Measurements from ENCODE around the gene CRY2. TPM values are rescaled to one million over a fixed set of nuclear protein-coding genes. Genes with fewer than 3 reads are reported as not detected.
A peak's percentile ranks its signal among the peaks of the same experiment; 100 is the strongest.
"Not testable (repeated sequence)": the region's sequence is repeated elsewhere in the genome, so short reads cannot be mapped to it uniquely, and the experiment has no call there.

The CRY2 gene
- total RNA-seq, 3 donors from 2014 or later: 26.0 to 52.0 (median 28.8) TPM

GRCh38 chr11:45897556-45897955 lies 50.3 kb downstream of the CRY2 start:
- Histone ChIP-seq H3K9me3 (no peaks in the 10 kb centered on the region), H3K4me3 (no peak overlapping the region), H3K4me1 (ENCODE audit: low read depth) (peaks cover 8% of the 10 kb centered on the region), H3K36me3 (ENCODE audit: low read depth) (no peaks in the 10 kb centered on the region)
- ATAC-seq (no peak), DNase-seq (no peak)
- TF ChIP-seq CTCF (IDR thresholded peaks at IDR 0.05): no peak
- intact Hi-C loops (cut with DNase I, micrococcal nuclease): no loop called here

GRCh38 chr11:45899086-45899447 lies 51.8 kb downstream of the CRY2 start:
- no peak for TF ChIP-seq CTCF (IDR thresholded peaks at IDR 0.05)
- DNase-seq (no peak), ATAC-seq (no peak)
- no peak overlapping the region for H3K4me3 ChIP-seq
- no peaks in the 10 kb centered on the region for H3K9me3 ChIP-seq
- no peaks in the 10 kb centered on the region for H3K36me3 ChIP-seq (ENCODE audit: low read depth)
- H3K4me1 ChIP-seq (ENCODE audit: low read depth): peaks cover 8% of the 10 kb centered on the region
- intact Hi-C loops (cut with DNase I, micrococcal nuclease): no loop called here

- H3K36me3 ChIP-seq (ENCODE audit: low read depth): no peaks in the 10 kb centered on the region
- H3K9me3 ChIP-seq: no peaks in the 10 kb centered on the region
- DNase-seq (peak; percentile 68 to 83 (median 78)), ATAC-seq (peak; percentile 77)
- no peak for TF ChIP-seq CTCF (IDR thresholded peaks at IDR 0.05)
- peaks cover 8% of the 10 kb centered on the region for H3K4me1 ChIP-seq (ENCODE audit: low read depth)
- no peak overlapping the region for H3K4me3 ChIP-seq
- intact Hi-C loops (cut with DNase I, micrococcal nuclease): no loop called here
Measured at GRCh38 chr11:45899448-45900174, 52.3 kb downstream of the CRY2 start.

- H3K4me1 ChIP-seq (ENCODE audit: low read depth); H3K36me3 ChIP-seq (ENCODE audit: low read depth); intact Hi-C loops (cut with DNase I, micrococcal nuclease); H3K4me3 ChIP-seq; H3K9me3 ChIP-seq: not testable (repeated sequence)
- DNase-seq (peak in 1 of 3 donors; percentile 45), ATAC-seq (peak; percentile 5)
Measured at GRCh38 chr11:45900175-45900800, 53.0 kb downstream of the CRY2 start.

GRCh38 chr11:45900916-45901617 lies 53.8 kb downstream of the CRY2 start:
- ATAC-seq: no peak
- Histone ChIP-seq H3K4me3 (no peak overlapping the region), H3K9me3 (no peaks in the 10 kb centered on the region), H3K36me3 (ENCODE audit: low read depth) (no peaks in the 10 kb centered on the region), H3K4me1 (ENCODE audit: low read depth) (peaks cover 8% of the 10 kb centered on the region)
- TF ChIP-seq CTCF (IDR thresholded peaks at IDR 0.05): no peak
- DNase-seq: peak in 1 of 3 donors; percentile 45
- intact Hi-C loops (cut with DNase I, micrococcal nuclease): no loop called here

- intact Hi-C loops (cut with DNase I, micrococcal nuclease): no loop called here
- ATAC-seq (no peak), DNase-seq (no peak)
- no peak overlapping the region for H3K4me3 ChIP-seq
- H3K36me3 ChIP-seq (ENCODE audit: low read depth): no peaks in the 10 kb centered on the region
- TF ChIP-seq CTCF (IDR thresholded peaks at IDR 0.05): no peak
- H3K4me1 ChIP-seq (ENCODE audit: low read depth): peaks cover 8% of the 10 kb centered on the region
- no peaks in the 10 kb centered on the region for H3K9me3 ChIP-seq
Measured at GRCh38 chr11:45901626-45902025, 54.4 kb downstream of the CRY2 start.

Measured in mucosa of descending colon (tissue), 3 donors.